ENCODE results near the gene SPRR4. TPM values are rescaled to one million over a fixed set of nuclear protein-coding genes. Genes with fewer than 3 reads are reported as not detected.

SPRR4 gene
- polyA plus RNA-seq, 1 of the 3 experiments (the other 2 are of a cell fraction), result not detected

GRCh38 chr1:152933196-152933595 is 37.3 kb upstream of the SPRR4 start:
- Histone ChIP-seq H2AFZ (ENCODE audit: low read depth) (no peak overlapping the region), H3K4me2 (no peak overlapping the region), H3F3A (replicated peaks; ENCODE audit: insufficient read depth) (no peaks in the 10 kb centered on the region), H3K9me2 (no peaks in the 10 kb centered on the region), H3K36me3 (replicated peaks in 1 of 2; ENCODE audit: control insufficient read depth in 1 of 2, insufficient read depth in 2 of 2, low read length in 1 of 2) (no peaks in the 10 kb centered on the region), H3K27ac (ENCODE audit: low read depth in 2 of 2, low read length in 1 of 2) (no peak overlapping the region), H3K4me1 (ENCODE audit: control insufficient read depth in 1 of 2, insufficient read depth in 2 of 2, low read depth in 1 of 2, low read length in 1 of 2) (no peaks in the 10 kb centered on the region), H4K20me1 (ENCODE audit: insufficient read depth) (no peaks in the 10 kb centered on the region), H3K9ac (no peak overlapping the region), H3K27me3 (ENCODE audit: insufficient read depth) (peaks cover 11% of the 10 kb centered on the region; the same call in 1 of the 2 replicates), H3K9me3 (no peaks in the 10 kb centered on the region), H3K4me3 (ENCODE audit: low read depth in 2 of 2, low read length in 1 of 2) (no peak overlapping the region), H3K79me2 (ENCODE audit: insufficient read depth) (no peaks in the 10 kb centered on the region)
- ChIA-PET CTCF (no interaction called here), POLR2A (no interaction called here)
- WGBS (ENCODE audit: low lambda C conversion rate), result 0% methylated on average over 2 of the region's 2 CpGs
- TF ChIP-seq TEAD4 (IDR thresholded peaks at IDR 0.05; ENCODE audit: borderline replicate concordance, insufficient read depth) (no peak), TAF1 (IDR thresholded peaks at IDR 0.05; ENCODE audit: borderline replicate concordance, low read depth, low read length) (no peak), EP300 (IDR thresholded peaks at IDR 0.05; ENCODE audit: borderline replicate concordance in 1 of 2, low read depth in 1 of 2, low read length in 1 of 2) (no peak), MEF2A (IDR thresholded peaks at IDR 0.05; ENCODE audit: borderline replicate concordance, low read depth) (no peak), RAD21 (IDR thresholded peaks at IDR 0.05; ENCODE audit: low read length) (no peak), SIN3A (IDR thresholded peaks at IDR 0.05; ENCODE audit: borderline replicate concordance, low read depth, low read length) (no peak)
- no peak for DNase-seq

GRCh38 chr1:152940614-152941013 is 29.8 kb upstream of the SPRR4 start:
- CTCF ChIA-PET, result no interaction called here
- Histone ChIP-seq H3F3A (replicated peaks; ENCODE audit: insufficient read depth) (no peaks in the 10 kb centered on the region), H3K4me1 (ENCODE audit: control insufficient read depth in 1 of 2, insufficient read depth in 2 of 2, low read depth in 1 of 2, low read length in 1 of 2) (no peaks in the 10 kb centered on the region), H4K20me1 (ENCODE audit: insufficient read depth) (no peaks in the 10 kb centered on the region), H3K9me3 (no peaks in the 10 kb centered on the region), H3K79me2 (ENCODE audit: insufficient read depth) (no peaks in the 10 kb centered on the region), H3K4me2 (no peak overlapping the region), H2AFZ (ENCODE audit: low read depth) (no peak overlapping the region), H3K36me3 (replicated peaks in 1 of 2; ENCODE audit: control insufficient read depth in 1 of 2, insufficient read depth in 2 of 2, low read length in 1 of 2) (no peaks in the 10 kb centered on the region), H3K9ac (no peak overlapping the region), H3K9me2 (no peaks in the 10 kb centered on the region), H3K27ac (ENCODE audit: low read depth in 2 of 2, low read length in 1 of 2) (no peak overlapping the region), H3K4me3 (ENCODE audit: low read depth in 2 of 2, low read length in 1 of 2) (no peak overlapping the region), H3K27me3 (ENCODE audit: insufficient read depth) (peaks cover 6% of the 10 kb centered on the region)
- WGBS (ENCODE audit: low lambda C conversion rate), result 11% methylated on average over 1 of the region's 1 CpG
- TF ChIP-seq RXRA (IDR thresholded peaks at IDR 0.05; ENCODE audit: borderline replicate concordance, low read depth) (no peak), USF1 (IDR thresholded peaks at IDR 0.05; ENCODE audit: borderline replicate concordance, low read depth) (no peak), FOSL2 (IDR thresholded peaks at IDR 0.05; ENCODE audit: borderline replicate concordance, low read depth) (no peak), REST (IDR thresholded peaks at IDR 0.05; ENCODE audit: low read depth, low read length) (no peak), RFX5 (IDR thresholded peaks at IDR 0.05; ENCODE audit: low read length) (no peak), CHD2 (IDR thresholded peaks at IDR 0.05; ENCODE audit: low read length, partially characterized antibody) (no peak), ZBTB33 (IDR thresholded peaks at IDR 0.05; ENCODE audit: borderline replicate concordance, low read depth) (no peak), EZH2phosphoT487 (IDR thresholded peaks at IDR 0.05; ENCODE audit: borderline replicate concordance, low read depth) (no peak), MEF2A (IDR thresholded peaks at IDR 0.05; ENCODE audit: borderline replicate concordance, low read depth) (no peak), PBX3 (IDR thresholded peaks at IDR 0.05) (no peak), POLR2AphosphoS5 (IDR thresholded peaks at IDR 0.05; ENCODE audit: low read depth, low read length) (no peak), YY1 (IDR thresholded peaks at IDR 0.05; ENCODE audit: low read depth) (no peak)
- POLR2A ChIA-PET, result no interaction called here
- DNase-seq, result no peak

Data from SK-N-SH (cell line).